GM21619 (cell line): ENCODE results near the gene BCL2.

ENCODE experiments used
- ATAC-seq: cut with Tn5 transposase; IDR thresholded peaks from one replicate; pipeline ENCODE4 v1.9.1; 2021; ENCODE audit not compliant: unreplicated experiment

BCL2 gene

GRCh38 chr18:63126134-63127069, 193.2 kb downstream of the BCL2 start:
- no peak for ATAC-seq

- no peak for ATAC-seq
Observed at GRCh38 chr18:63120620-63121019, 198.9 kb downstream of the BCL2 start.

- no peak for ATAC-seq
Observed at GRCh38 chr18:63119647-63120046, 199.9 kb downstream of the BCL2 start.

DNA sequence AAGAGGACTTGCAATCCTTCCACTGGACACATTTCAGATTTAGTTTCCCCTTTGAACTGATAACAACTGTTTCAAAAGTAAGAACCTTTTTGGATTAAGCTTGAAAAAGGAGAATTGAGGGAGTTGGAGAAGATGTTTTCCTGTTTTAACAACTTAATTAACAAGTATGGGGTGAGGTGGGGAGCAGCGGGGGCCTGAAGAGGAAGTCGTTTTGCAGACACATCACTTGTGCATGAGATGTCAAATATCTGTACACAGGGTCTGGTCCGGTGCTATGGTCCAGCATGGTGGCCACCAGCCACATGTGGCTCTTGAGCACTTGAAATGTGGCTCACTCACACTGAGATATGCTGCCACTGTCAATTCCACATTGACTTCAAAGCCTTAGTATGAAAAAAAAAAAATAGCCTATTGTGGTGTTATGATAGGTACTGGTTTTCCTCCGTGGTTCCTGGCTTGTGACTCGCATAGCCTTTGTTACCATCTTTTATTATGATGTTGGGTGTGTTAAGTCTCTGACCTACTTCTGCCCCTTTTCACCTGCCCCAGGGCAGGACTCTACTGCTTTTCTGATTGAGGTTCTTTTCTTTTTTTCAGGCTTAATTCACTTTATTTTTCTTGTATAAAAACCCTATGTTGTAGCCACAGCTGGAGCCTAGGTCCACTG, 205.5 kb downstream of the BCL2 start:
- ATAC-seq = no peak

DNA sequence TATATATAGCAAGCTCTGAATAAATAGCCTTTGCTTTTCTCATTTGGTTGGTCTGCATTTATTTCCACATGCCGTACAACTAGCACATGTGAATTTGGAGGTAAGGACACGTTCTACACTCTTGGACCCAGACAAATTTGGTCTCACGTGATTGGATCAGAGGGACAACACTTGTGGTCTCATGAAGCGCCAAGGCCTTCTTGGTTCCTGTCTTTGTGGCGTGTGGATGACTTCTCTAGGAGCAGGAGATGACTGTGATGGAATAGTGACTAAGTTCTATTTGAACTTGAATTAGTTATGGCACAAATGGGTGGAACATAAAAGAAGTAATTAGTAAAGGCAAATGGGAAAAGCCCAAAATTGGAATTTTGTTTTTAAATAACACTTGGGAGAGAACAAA, 206.9 kb downstream of the BCL2 start:
- ATAC-seq = no peak

GRCh38 chr18:63111671-63112402, 207.7 kb downstream of the BCL2 start:
- ATAC-seq = peak; percentile 70

DNA sequence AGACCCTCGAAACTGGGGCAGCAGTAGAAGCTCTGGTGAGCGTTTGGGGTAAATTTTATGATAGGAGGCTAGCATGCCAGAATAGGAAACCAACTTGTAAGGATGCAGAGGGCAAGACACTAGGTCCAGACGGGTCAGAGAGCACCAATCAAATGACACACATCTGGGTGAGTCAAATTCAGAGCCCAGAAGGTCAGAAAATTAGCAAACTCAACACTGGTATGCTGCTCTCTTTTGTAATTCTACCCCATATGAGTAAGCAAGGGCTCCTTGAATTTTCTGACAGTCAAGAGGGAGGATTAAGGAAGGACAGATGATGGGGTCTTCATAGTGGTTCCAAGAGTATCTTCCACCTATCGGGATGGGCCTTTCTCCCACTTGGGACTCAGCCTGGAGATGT, 209.8 kb downstream of the BCL2 start:
- no peak for ATAC-seq

DNA sequence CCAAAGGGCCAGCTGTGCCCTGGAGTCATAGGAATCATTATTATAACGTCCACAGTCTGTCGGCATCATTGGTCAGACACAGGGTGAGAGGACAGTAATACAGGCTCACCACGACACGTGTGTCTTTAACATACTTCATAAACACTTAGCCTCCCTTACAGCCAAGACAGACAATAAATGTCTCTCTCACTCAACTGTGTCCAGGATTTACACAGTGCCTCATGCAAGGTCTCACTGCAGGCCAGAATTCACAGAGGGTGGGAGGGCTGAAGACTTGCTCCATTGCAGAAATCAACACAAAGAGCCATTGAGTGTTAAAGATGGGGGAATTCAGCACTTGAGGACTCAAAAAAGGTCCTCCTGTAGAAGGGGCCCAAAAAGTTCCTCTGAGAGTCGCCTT, 210.5 kb downstream of the BCL2 start:
- no peak for ATAC-seq

DNA sequence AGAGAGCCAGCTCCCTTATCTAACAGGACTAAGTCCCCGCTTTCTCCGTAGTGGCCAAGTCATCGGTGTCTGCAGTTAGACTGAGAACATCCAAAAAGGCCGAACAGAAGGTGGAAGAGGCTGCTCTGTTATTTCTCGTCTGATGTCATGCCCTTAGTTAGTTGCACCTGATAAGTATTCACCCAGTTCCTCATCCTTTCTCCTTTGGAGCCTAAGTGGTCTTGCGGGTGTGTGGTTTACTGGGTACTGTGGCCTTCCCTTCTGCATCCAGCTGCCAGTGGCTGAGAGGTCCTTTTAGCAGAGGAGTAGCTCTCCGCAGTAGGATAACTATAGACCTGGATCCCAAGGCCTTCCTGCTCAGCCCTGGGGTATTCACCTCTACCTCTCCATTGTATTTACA, 211.6 kb downstream of the BCL2 start:
- no peak for ATAC-seq

DNA sequence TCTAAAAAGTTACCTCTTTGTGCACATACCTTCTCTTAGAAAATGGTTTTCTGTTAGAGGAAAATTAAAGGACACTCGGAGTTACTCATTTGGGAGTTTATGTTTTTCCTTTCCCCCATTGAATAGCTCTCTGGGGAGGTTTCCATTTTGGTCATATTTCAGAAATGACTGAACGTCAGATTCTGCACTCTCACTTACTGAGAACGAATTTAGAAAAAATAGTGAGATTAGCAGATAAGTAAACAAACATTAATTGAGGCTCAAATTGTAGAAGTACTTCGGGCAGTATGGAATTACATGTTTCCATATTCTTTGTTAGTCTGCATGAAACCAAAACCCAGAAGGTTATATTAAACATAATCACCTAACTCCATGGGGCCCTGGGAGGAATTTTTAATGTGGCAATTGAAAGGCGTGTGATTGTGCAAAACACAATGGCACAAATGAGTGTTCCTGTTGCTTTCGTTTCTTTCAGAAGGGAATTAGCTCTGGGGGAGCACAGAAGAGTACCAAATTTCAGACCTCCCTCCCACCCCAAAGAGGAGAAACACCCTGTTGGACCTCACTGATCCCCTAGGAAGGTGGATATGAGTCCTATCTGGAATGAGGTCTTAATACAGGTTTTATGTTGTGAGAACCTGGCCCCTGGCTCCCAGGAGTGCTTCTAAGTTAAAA, 212.3 kb downstream of the BCL2 start:
- peak; percentile 41 for ATAC-seq

GRCh38 chr18:63106727-63107126, 212.8 kb downstream of the BCL2 start:
- ATAC-seq = peak; percentile 38

- ATAC-seq = peak; percentile 58
Observed at GRCh38 chr18:63105636-63106316, 213.8 kb downstream of the BCL2 start.

DNA sequence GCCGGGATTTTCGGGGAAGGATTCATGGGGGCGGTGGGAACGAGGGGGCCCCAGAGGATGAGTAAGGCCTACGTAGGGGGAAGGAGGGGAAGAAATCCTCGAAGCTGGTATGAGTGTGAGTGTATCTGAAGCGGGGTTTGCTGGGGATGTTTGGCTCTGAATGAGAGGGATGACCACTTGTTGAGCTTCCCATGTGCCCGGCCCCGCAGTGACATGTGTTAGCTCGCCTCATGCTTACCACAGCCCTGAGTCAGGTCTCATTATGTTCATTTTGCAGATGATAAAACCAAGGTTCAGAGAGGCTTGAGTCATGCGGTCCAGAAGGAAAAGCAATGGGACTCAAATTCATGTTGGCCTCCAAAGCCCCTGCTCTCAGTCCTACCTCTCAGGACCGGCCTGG, 214.7 kb downstream of the BCL2 start:
- ATAC-seq = no peak

- ATAC-seq = no peak
Observed at GRCh38 chr18:63102941-63103744, 216.4 kb downstream of the BCL2 start.

DNA sequence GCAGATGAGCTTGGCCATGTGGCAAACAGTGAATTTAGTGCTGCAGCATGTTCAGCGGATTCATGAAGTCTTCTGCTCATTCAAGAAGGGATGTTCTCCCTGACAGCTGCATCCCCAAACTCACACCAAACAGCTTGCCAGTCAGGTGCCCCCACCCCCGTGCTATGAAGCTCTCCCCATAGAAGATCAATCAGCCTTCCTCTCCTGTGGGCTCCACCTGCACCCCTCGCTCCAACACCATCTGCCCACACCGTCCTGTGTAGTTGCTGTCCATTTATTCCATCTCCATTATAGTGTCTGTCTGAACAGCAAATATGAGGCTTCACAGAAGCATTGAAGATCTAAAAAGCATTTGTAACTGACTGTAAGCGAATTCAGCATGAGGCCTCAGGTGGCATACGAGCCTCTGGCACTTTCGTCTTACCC, 218.9 kb downstream of the BCL2 start:
- ATAC-seq = no peak

- ATAC-seq = peak; percentile 66
Observed at GRCh38 chr18:63099848-63100629, 219.5 kb downstream of the BCL2 start.

- peak; percentile 9 for ATAC-seq
Observed at GRCh38 chr18:63099091-63099840, 220.3 kb downstream of the BCL2 start.
